A549 (cell line): ENCODE data around the gene PREX1.

ENCODE experiments used
- BHLHE40 ChIP-seq: IDR thresholded peaks from 2 replicates; pipeline ENCODE4 v1.6.1; 2012; ENCODE audit warnings: low read depth, low read length, inconsistent platforms
- HOXB13 ChIP-seq: fragments of 250-450 bp; sonication (Bioruptor Pico); IDR thresholded peaks from 2 replicates; pipeline ENCODE4 v1.5.0; 2020; ENCODE audit warnings: low read depth, mild to moderate bottlenecking, moderate library complexity
- MAZ ChIP-seq: fragments of 150-350 bp; IDR thresholded peaks from 2 replicates; pipeline ENCODE4 v1.6.1; 2014; ENCODE audit warnings: antibody characterized with exemption, low read depth, low read length, borderline replicate concordance
- PHF8 ChIP-seq: fragments of 200-600 bp; sonication (generic); IDR thresholded peaks from 2 replicates; pipeline ENCODE4 v1.6.1; 2016; ENCODE audit warnings: low read depth, mild to moderate bottlenecking, antibody characterized with exemption, moderate library complexity, borderline replicate concordance
- POLR2A ChIP-seq: IDR thresholded peaks from 2 replicates; pipeline ENCODE4 v1.6.1; 2012; ENCODE audit warnings: mild to moderate bottlenecking, low read length
- RAD21 ChIP-seq, 2 experiments: fragments of >200 bp in 1 of 2; sonication (Bioruptor Twin) in 1 of 2; formaldehyde crosslinking in 1 of 2; IDR thresholded peaks in 1 of 2; conservative IDR thresholded peaks in 1 of 2; 2 replicates in 1 of 2; 3 replicates in 1 of 2; pipeline ENCODE4 v1.6.1; 2012 to 2018; ENCODE audit warnings: inconsistent platforms in 1 of 2
- RARB ChIP-seq: fragments of 250-450 bp; sonication (Bioruptor Pico); IDR thresholded peaks from 2 replicates; pipeline ENCODE4 v1.8.0; 2021; ENCODE audit warnings: mild to moderate bottlenecking, moderate library complexity
- TF ChIP-seq, protein P1 (sequence below): fragments of >200 bp; sonication (Bioruptor Twin); formaldehyde crosslinking; IDR thresholded peaks from 3 replicates; pipeline ENCODE4 v1.5.1; 2016
- TF ChIP-seq, protein P2 (sequence below): fragments of 150-350 bp; IDR thresholded peaks from 2 replicates; pipeline ENCODE4 v1.6.1; 2014; ENCODE audit warnings: low read depth, mild to moderate bottlenecking, low read length
- TF ChIP-seq, protein P3 (sequence below): IDR thresholded peaks from 2 replicates; pipeline ENCODE4 v1.6.1; 2012
- TF ChIP-seq, protein P4 (sequence below): fragments of 200-600 bp; sonication (generic); IDR thresholded peaks from 2 replicates; pipeline ENCODE4 v1.6.1; 2016; ENCODE audit warnings: antibody characterized with exemption, mild to moderate bottlenecking, moderate library complexity
- TF ChIP-seq, protein P5 (sequence below): fragments of 250-450 bp; sonication (Bioruptor Pico); IDR thresholded peaks from 2 replicates; pipeline ENCODE4 v1.5.0; 2021; ENCODE audit warnings: mild to moderate bottlenecking, moderate library complexity, borderline replicate concordance

DNA sequence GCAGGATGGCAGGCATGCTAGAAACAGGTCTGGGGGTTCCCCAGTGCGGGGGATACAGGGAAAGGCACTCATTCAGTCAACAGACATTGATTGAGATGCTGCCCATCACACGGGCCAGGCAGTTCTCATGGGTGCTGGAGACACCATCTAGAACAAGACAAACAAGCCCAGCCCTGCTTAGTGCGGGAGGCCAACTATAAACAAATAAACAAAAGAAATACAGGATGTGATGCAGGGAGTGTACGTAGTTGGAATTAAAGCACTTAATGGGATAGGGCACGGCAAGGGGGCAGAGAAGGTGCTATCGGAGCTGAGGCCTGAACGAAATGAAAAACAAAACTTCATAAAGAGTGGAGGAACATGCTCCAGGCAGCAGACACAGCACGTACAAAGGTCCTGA lies 169.3 kb downstream of the PREX1 start:
- TF ChIP-seq, protein P1, sequence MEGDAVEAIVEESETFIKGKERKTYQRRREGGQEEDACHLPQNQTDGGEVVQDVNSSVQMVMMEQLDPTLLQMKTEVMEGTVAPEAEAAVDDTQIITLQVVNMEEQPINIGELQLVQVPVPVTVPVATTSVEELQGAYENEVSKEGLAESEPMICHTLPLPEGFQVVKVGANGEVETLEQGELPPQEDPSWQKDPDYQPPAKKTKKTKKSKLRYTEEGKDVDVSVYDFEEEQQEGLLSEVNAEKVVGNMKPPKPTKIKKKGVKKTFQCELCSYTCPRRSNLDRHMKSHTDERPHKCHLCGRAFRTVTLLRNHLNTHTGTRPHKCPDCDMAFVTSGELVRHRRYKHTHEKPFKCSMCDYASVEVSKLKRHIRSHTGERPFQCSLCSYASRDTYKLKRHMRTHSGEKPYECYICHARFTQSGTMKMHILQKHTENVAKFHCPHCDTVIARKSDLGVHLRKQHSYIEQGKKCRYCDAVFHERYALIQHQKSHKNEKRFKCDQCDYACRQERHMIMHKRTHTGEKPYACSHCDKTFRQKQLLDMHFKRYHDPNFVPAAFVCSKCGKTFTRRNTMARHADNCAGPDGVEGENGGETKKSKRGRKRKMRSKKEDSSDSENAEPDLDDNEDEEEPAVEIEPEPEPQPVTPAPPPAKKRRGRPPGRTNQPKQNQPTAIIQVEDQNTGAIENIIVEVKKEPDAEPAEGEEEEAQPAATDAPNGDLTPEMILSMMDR, result no peak
- TF ChIP-seq PHF8 (no peak), MAZ (no peak), HOXB13 (no peak), POLR2A (no peak), BHLHE40 (no peak), RAD21 (conservative IDR thresholded peaks at IDR 0.05 in 1 of 2, IDR thresholded peaks at IDR 0.05 in 1 of 2) (no peak), RARB (CRISPR knock-in tag) (no peak)
- TF ChIP-seq, protein P2, sequence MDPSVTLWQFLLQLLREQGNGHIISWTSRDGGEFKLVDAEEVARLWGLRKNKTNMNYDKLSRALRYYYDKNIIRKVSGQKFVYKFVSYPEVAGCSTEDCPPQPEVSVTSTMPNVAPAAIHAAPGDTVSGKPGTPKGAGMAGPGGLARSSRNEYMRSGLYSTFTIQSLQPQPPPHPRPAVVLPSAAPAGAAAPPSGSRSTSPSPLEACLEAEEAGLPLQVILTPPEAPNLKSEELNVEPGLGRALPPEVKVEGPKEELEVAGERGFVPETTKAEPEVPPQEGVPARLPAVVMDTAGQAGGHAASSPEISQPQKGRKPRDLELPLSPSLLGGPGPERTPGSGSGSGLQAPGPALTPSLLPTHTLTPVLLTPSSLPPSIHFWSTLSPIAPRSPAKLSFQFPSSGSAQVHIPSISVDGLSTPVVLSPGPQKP, result no peak
- TF ChIP-seq, protein P3, sequence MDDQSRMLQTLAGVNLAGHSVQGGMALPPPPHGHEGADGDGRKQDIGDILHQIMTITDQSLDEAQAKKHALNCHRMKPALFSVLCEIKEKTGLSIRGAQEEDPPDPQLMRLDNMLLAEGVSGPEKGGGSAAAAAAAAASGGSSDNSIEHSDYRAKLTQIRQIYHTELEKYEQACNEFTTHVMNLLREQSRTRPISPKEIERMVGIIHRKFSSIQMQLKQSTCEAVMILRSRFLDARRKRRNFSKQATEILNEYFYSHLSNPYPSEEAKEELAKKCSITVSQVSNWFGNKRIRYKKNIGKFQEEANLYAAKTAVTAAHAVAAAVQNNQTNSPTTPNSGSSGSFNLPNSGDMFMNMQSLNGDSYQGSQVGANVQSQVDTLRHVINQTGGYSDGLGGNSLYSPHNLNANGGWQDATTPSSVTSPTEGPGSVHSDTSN, result no peak
- TF ChIP-seq, protein P4, sequence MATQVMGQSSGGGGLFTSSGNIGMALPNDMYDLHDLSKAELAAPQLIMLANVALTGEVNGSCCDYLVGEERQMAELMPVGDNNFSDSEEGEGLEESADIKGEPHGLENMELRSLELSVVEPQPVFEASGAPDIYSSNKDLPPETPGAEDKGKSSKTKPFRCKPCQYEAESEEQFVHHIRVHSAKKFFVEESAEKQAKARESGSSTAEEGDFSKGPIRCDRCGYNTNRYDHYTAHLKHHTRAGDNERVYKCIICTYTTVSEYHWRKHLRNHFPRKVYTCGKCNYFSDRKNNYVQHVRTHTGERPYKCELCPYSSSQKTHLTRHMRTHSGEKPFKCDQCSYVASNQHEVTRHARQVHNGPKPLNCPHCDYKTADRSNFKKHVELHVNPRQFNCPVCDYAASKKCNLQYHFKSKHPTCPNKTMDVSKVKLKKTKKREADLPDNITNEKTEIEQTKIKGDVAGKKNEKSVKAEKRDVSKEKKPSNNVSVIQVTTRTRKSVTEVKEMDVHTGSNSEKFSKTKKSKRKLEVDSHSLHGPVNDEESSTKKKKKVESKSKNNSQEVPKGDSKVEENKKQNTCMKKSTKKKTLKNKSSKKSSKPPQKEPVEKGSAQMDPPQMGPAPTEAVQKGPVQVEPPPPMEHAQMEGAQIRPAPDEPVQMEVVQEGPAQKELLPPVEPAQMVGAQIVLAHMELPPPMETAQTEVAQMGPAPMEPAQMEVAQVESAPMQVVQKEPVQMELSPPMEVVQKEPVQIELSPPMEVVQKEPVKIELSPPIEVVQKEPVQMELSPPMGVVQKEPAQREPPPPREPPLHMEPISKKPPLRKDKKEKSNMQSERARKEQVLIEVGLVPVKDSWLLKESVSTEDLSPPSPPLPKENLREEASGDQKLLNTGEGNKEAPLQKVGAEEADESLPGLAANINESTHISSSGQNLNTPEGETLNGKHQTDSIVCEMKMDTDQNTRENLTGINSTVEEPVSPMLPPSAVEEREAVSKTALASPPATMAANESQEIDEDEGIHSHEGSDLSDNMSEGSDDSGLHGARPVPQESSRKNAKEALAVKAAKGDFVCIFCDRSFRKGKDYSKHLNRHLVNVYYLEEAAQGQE, result no peak
- TF ChIP-seq, protein P5, sequence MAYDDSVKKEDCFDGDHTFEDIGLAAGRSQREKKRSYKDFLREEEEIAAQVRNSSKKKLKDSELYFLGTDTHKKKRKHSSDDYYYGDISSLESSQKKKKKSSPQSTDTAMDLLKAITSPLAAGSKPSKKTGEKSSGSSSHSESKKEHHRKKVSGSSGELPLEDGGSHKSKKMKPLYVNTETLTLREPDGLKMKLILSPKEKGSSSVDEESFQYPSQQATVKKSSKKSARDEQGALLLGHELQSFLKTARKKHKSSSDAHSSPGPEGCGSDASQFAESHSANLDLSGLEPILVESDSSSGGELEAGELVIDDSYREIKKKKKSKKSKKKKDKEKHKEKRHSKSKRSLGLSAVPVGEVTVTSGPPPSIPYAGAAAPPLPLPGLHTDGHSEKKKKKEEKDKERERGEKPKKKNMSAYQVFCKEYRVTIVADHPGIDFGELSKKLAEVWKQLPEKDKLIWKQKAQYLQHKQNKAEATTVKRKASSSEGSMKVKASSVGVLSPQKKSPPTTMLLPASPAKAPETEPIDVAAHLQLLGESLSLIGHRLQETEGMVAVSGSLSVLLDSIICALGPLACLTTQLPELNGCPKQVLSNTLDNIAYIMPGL, result no peak
